Measurements from ENCODE around the gene MROH8. TPM values are rescaled to one million over a fixed set of nuclear protein-coding genes. Genes with fewer than 3 reads are reported as not detected.

The MROH8 gene
- total RNA-seq, 1 experiment from 2014 or later = 0.50 TPM

DNA sequence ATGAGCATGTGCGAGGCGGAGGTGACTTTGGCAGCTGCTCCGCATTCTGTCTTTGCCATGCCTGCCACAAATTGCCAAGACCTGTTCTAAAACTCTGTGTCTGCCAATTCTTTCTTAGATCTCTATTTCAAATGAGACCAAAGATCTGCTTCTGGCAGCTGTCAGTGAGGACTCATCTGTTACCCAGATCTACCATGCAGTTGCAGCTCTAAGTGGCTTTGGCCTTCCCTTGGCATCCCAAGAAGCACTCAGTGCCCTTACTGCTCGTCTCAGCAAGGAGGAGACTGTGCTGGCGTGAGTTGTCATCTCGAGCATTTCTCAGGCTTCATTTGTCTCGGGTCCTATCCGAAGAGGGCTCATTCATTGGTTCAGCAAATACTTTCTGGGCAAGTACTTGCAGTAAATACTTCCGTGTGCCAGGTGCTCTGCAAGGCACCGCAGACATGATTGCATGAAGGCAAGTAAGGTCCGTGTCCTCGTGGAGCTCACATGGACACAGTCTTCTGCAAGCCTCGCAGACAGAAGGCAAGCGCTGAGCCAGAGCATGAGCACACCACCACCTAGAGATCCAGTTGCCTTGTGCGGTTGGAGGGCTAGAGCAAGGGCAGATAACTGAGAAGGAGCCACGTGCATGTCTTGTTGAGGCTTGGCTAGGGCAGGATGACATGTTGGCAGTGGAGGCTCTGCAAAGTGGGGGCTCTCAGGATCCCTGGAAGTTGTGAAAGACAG is 19.7 kb upstream of the MROH8 start (continued):
- TF ChIP-seq GRHL2 (CRISPR knock-in tag; IDR thresholded peaks at IDR 0.05; ENCODE audit: insufficient replicate concordance, severe bottlenecking) (no peak), GABPB1 (CRISPR knock-in tag; IDR thresholded peaks at IDR 0.05) (no peak), CTCF (IDR thresholded peaks at IDR 0.05) (no peak), IRF2 (CRISPR knock-in tag; IDR thresholded peaks at IDR 0.05; ENCODE audit: borderline replicate concordance, low read depth) (no peak), ZNF281 (CRISPR knock-in tag; IDR thresholded peaks at IDR 0.05) (no peak), FOXK1 (CRISPR knock-in tag; IDR thresholded peaks at IDR 0.05) (no peak), SP1 (CRISPR knock-in tag; conservative IDR thresholded peaks at IDR 0.05) (no peak), MLX (CRISPR knock-in tag; IDR thresholded peaks at IDR 0.05) (no peak), ZNF423 (CRISPR knock-in tag; IDR thresholded peaks at IDR 0.05) (no peak), SMAD4 (CRISPR knock-in tag; IDR thresholded peaks at IDR 0.05) (no peak), TP53 (CRISPR knock-in tag; IDR thresholded peaks at IDR 0.05) (no peak), NR1H2 (CRISPR knock-in tag; IDR thresholded peaks at IDR 0.05) (no peak), TEAD4 (CRISPR knock-in tag; IDR thresholded peaks at IDR 0.05) (no peak), TCF7 (CRISPR knock-in tag; IDR thresholded peaks at IDR 0.05; ENCODE audit: low read depth) (no peak)
- TF ChIP-seq, protein P1, sequence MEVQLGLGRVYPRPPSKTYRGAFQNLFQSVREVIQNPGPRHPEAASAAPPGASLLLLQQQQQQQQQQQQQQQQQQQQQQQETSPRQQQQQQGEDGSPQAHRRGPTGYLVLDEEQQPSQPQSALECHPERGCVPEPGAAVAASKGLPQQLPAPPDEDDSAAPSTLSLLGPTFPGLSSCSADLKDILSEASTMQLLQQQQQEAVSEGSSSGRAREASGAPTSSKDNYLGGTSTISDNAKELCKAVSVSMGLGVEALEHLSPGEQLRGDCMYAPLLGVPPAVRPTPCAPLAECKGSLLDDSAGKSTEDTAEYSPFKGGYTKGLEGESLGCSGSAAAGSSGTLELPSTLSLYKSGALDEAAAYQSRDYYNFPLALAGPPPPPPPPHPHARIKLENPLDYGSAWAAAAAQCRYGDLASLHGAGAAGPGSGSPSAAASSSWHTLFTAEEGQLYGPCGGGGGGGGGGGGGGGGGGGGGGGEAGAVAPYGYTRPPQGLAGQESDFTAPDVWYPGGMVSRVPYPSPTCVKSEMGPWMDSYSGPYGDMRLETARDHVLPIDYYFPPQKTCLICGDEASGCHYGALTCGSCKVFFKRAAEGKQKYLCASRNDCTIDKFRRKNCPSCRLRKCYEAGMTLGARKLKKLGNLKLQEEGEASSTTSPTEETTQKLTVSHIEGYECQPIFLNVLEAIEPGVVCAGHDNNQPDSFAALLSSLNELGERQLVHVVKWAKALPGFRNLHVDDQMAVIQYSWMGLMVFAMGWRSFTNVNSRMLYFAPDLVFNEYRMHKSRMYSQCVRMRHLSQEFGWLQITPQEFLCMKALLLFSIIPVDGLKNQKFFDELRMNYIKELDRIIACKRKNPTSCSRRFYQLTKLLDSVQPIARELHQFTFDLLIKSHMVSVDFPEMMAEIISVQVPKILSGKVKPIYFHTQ (CRISPR knock-in tag; IDR thresholded peaks at IDR 0.05) = no peak
- TF ChIP-seq, protein P2, sequence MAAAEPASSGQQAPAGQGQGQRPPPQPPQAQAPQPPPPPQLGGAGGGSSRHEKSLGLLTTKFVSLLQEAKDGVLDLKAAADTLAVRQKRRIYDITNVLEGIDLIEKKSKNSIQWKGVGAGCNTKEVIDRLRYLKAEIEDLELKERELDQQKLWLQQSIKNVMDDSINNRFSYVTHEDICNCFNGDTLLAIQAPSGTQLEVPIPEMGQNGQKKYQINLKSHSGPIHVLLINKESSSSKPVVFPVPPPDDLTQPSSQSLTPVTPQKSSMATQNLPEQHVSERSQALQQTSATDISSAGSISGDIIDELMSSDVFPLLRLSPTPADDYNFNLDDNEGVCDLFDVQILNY (CRISPR knock-in tag; IDR thresholded peaks at IDR 0.05) = no peak

DNA sequence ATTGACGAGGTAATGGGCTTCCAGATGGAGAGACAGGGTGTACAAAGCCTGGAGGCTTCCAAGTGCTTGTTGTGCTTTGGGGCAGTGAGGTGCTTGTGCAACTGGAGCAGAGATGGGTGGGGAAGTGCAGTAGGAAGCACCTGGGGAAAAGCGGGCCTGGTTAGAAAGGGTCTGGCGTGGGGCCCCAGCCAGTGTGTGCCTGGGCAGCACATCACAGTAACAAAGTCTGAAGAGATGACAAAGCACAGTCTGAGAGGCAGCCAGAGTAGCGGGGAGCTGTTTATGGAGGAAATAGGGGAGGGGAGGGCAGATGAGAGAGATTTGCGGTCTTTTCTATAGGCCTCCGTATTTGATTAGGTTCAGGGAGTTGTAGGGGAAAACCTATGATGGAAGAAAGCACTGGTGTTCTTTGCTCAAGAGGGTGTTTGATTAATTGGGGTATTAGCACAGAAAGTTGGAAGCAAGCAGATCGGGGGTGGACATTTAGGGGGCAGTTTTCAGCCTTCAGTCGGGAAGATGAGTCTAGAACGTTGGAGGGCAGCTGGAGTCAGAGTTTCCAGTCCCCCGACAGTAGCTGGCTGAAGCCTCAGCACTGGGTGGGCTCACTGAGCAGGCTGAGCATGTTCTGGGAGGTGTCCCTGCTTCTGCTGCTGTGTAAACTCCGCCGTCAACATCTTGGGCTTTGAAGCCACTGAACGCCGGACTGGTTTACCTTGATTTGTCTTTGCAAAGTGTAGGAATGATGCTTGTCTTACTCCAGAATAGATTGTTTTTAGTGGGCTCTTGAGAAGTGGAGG is 15.5 kb upstream of the MROH8 start:
- no peaks in the 10 kb centered on the region for H3K27me3 Mint-ChIP-seq (ENCODE audit: low read depth)
- ATAC-seq (peak; percentile 20), DNase-seq (ENCODE audit: low spot score) (no peak)
- ChIA-PET POLR2A (no interaction called here), CTCF (interaction anchor here (0.9 to 2.2 kb wide), 30 partner anchors 10 to 564 kb away, joined by 3 to 25 read pairs (median 5); partner anchors contain the start of genes MROH8 and RPN2)
- H3K4me3 Mint-ChIP-seq = no peak overlapping the region
- peak overlapping the region; percentile 97 for H3K27ac Mint-ChIP-seq
- TF ChIP-seq ESRRA (CRISPR knock-in tag; IDR thresholded peaks at IDR 0.05; ENCODE audit: borderline replicate concordance) (no peak), TEAD1 (CRISPR knock-in tag; IDR thresholded peaks at IDR 0.05) (no peak), FOXP4 (CRISPR knock-in tag; IDR thresholded peaks at IDR 0.05) (no peak), ZNF219 (CRISPR knock-in tag; IDR thresholded peaks at IDR 0.05; ENCODE audit: borderline replicate concordance) (no peak)
- peaks cover 29% of the 10 kb centered on the region for H3K4me1 Mint-ChIP-seq
- H3K9me3 Mint-ChIP-seq = no peaks in the 10 kb centered on the region
- H3K36me3 Mint-ChIP-seq = peaks cover 43% of the 10 kb centered on the region
